Glutamatergic neuron (in vitro differentiated cells): ENCODE results near the gene PRDX2. TPM values are rescaled to one million over a fixed set of nuclear protein-coding genes. Genes with fewer than 3 reads are reported as not detected.

Experiments
- DNase-seq: peaks from one replicate; pipeline ENCODE4 v3.0.0; 2022
- H3K27ac Mint-ChIP-seq: one replicate; pipeline ENCODE4 v1.8.0; 2020; ENCODE audit warnings: mild to moderate bottlenecking, mixed read lengths, inconsistent platforms; ENCODE audit not compliant: unreplicated experiment
- H3K27me3 Mint-ChIP-seq: one replicate; pipeline ENCODE4 v1.8.0; 2020; ENCODE audit warnings: mild to moderate bottlenecking, moderate library complexity, mixed read lengths, inconsistent platforms; ENCODE audit not compliant: unreplicated experiment
- H3K36me3 Mint-ChIP-seq: one replicate; pipeline ENCODE4 v1.8.0; 2020; ENCODE audit warnings: mild to moderate bottlenecking, mixed read lengths, inconsistent platforms; ENCODE audit not compliant: unreplicated experiment
- H3K4me1 Mint-ChIP-seq: one replicate; pipeline ENCODE4 v1.8.0; 2020; ENCODE audit warnings: mild to moderate bottlenecking, low read depth, mixed read lengths, inconsistent platforms; ENCODE audit not compliant: unreplicated experiment
- H3K4me3 Mint-ChIP-seq: one replicate; pipeline ENCODE4 v1.8.0; 2020; ENCODE audit warnings: mild to moderate bottlenecking, mixed read lengths, inconsistent platforms; ENCODE audit not compliant: unreplicated experiment
- H3K9me3 Mint-ChIP-seq: one replicate; pipeline ENCODE4 v1.8.0; 2020; ENCODE audit warnings: mild to moderate bottlenecking, moderate library complexity, mixed read lengths, inconsistent platforms; ENCODE audit not compliant: unreplicated experiment
- total RNA-seq: library from RNA; stranded (reverse); fragmentation: NEBNext Ultra II Directional; extraction: Animal tissue kit (Norgen Biotek cat#: 25700); gene quantifications from one replicate; pipeline ENCODE4 v1.2.1, GENCODE V29; 2021; ENCODE audit not compliant: unreplicated experiment
- TF ChIP-seq, protein P1 (sequence below): fragments of 200-600 bp; sonication (generic); IDR thresholded peaks from one replicate; pipeline ENCODE4 v1.5.0; 2021; ENCODE audit not compliant: partially characterized antibody, unreplicated experiment

Gene PRDX2
- total RNA-seq, 1 donor from 2014 or later, result 671 TPM

- Mint-ChIP-seq H3K4me1 (peaks cover 41% of the 10 kb centered on the region), H3K9me3 (peaks cover 23% of the 10 kb centered on the region), H3K27me3 (peaks cover 22% of the 10 kb centered on the region), H3K4me3 (no peak overlapping the region), H3K27ac (no peak overlapping the region), H3K36me3 (peaks cover 12% of the 10 kb centered on the region)
- TF ChIP-seq, protein P1, sequence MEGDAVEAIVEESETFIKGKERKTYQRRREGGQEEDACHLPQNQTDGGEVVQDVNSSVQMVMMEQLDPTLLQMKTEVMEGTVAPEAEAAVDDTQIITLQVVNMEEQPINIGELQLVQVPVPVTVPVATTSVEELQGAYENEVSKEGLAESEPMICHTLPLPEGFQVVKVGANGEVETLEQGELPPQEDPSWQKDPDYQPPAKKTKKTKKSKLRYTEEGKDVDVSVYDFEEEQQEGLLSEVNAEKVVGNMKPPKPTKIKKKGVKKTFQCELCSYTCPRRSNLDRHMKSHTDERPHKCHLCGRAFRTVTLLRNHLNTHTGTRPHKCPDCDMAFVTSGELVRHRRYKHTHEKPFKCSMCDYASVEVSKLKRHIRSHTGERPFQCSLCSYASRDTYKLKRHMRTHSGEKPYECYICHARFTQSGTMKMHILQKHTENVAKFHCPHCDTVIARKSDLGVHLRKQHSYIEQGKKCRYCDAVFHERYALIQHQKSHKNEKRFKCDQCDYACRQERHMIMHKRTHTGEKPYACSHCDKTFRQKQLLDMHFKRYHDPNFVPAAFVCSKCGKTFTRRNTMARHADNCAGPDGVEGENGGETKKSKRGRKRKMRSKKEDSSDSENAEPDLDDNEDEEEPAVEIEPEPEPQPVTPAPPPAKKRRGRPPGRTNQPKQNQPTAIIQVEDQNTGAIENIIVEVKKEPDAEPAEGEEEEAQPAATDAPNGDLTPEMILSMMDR, result no peak
- DNase-seq, result no peak
These were observed 41.7 kb upstream of the PRDX2 start for GRCh38 chr19:12843328-12843727.

DNA sequence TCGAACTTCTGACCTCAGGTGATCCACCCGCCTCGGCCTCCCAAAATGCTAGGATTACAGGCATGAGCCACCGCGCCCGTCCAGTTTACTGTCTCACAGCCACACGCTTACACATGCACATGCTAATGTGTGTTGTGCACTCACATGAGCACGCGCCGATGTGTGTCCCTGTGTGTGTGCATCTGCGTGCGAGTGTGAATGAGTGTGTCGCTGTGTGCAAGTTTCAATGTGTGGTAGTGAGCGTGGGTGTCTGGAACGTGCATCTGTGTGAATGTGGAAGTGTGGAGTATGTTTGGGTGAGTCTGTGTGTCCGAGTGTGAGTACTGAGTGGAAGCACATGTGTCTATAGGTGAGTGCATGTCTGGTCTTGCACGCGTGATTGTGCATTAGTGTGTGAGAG, 40.9 kb upstream of the PRDX2 start:
- peak overlapping the region; percentile 74 for H3K27ac Mint-ChIP-seq
- H3K36me3 Mint-ChIP-seq, result peaks cover 12% of the 10 kb centered on the region
- peak overlapping the region; percentile 56 for H3K4me3 Mint-ChIP-seq
- H3K27me3 Mint-ChIP-seq, result peaks cover 26% of the 10 kb centered on the region
- TF ChIP-seq, protein P1, result no peak
- peaks cover 42% of the 10 kb centered on the region for H3K4me1 Mint-ChIP-seq
- H3K9me3 Mint-ChIP-seq, result peaks cover 26% of the 10 kb centered on the region
- DNase-seq, result no peak

DNA sequence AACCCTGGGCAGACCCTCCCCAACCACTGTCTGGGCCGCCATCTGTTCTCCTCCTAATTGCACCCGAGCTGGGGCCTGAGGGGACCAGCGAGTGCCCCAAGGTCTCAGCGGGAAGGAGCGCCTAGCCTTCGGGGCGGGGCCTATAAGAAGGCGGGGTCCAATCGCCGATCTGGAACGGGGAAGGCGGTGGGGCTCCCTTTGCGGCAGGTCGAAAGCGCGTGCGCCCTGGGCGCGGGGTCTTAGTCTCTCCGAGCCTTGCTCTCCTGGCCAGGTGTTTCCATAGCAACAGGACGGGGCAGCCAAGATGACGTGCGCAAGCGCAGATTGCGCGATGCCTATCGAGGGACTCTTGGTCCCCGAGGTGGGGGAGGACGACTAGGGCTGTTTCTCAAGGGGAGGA, 39.5 kb upstream of the PRDX2 start:
- DNase-seq, result peak; percentile 99
- peak overlapping the region; percentile 95 for H3K4me3 Mint-ChIP-seq
- TF ChIP-seq, protein P1, result no peak
- H3K4me1 Mint-ChIP-seq, result peaks cover 47% of the 10 kb centered on the region
- peaks cover 33% of the 10 kb centered on the region for H3K27me3 Mint-ChIP-seq
- peaks cover 28% of the 10 kb centered on the region for H3K9me3 Mint-ChIP-seq
- peaks cover 12% of the 10 kb centered on the region for H3K36me3 Mint-ChIP-seq
- H3K27ac Mint-ChIP-seq, result peak overlapping the region; percentile 98

DNA sequence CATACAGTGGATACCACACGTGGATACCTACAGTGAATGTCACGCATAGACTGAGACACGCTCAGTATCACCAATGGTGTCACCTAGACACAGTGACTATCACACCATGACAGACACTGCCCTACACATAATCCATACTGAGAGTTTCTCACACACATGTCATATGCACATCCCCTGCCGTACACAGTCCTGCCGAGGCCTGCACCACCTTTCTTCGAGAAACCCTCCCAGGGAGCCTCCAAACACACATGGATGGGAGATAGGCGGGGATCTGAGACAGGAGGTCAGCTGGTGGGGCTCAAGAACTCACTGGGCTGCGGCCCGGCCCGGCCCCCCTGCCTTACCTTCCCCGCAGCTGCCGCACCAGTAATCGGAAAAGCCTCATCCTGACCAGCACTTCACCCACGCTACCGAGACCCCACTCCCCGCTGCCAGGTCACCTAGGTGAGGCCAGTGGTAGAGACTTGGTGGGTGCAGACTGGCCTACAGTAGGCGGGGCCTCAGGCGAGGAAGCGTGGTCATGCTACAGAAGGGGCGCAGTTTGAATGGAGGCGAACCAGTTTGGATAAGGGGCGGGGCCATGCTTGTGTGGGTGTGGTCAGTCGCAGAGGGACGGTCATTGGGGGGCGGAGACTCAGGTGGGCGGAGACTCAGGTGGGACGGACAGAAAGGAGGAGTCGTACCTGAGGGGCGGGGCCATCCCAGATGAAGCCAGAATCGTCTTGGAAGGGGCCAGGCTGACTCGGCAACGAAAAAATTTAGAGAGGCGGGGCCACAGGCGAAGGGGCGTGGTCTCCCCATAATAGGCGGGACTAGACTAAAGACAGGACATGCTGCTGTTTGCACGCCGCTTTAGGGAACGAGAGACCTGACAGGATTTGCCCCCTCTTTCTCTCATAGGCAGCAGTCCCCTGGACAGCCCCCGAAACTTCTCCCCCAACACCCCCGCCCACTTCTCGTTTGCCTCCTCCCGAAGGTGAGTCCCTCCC, 38.8 kb upstream of the PRDX2 start:
- TF ChIP-seq, protein P1, result no peak
- Mint-ChIP-seq H3K4me1 (peaks cover 47% of the 10 kb centered on the region), H3K27ac (peak overlapping the region; percentile 98), H3K27me3 (peaks cover 33% of the 10 kb centered on the region), H3K36me3 (peaks cover 12% of the 10 kb centered on the region), H3K9me3 (peaks cover 28% of the 10 kb centered on the region), H3K4me3 (peak overlapping the region; percentile 95)
- peak; percentile 98 for DNase-seq
